H9 (cell line): ENCODE data around the gene DNAH12. TPM values are rescaled to one million over a fixed set of nuclear protein-coding genes. Genes with fewer than 3 reads are reported as not detected.

Source experiments
- DNase-seq: peaks from one replicate; pipeline ENCODE4 v3.0.0-alpha.2; 2017
- H2AFZ ChIP-seq: one replicate; pipeline ENCODE4 v1.6.1; 2013; ENCODE audit warnings: mild to moderate bottlenecking, low read length, control low read depth, moderate library complexity
- H2AK5ac ChIP-seq: 2 replicates; pipeline ENCODE4 v1.6.1; 2013; ENCODE audit warnings: low read length, control low read depth, mixed read lengths; ENCODE audit not compliant: insufficient read length
- H2BK120ac ChIP-seq: one replicate; pipeline ENCODE4 v1.6.1; 2013; ENCODE audit warnings: low read depth, mild to moderate bottlenecking, low read length, control low read depth, inconsistent platforms; ENCODE audit not compliant: poor library complexity, severe bottlenecking
- H2BK12ac ChIP-seq: 2 replicates; pipeline ENCODE4 v1.6.1; 2013; ENCODE audit warnings: low read length, control low read depth, mixed read lengths, low read depth; ENCODE audit not compliant: insufficient read length
- H2BK15ac ChIP-seq: 2 replicates; pipeline ENCODE4 v1.6.1; 2013; ENCODE audit warnings: low read depth, low read length, control low read depth
- H2BK20ac ChIP-seq: one replicate; pipeline ENCODE4 v1.6.1; 2013; ENCODE audit warnings: low read depth, mild to moderate bottlenecking, low read length, control low read depth, inconsistent platforms; ENCODE audit not compliant: poor library complexity, severe bottlenecking
- H2BK5ac ChIP-seq: 2 replicates; pipeline ENCODE4 v1.6.1; 2013; ENCODE audit warnings: low read length, control low read depth, mixed read lengths; ENCODE audit not compliant: insufficient read length
- H3K14ac ChIP-seq: 2 replicates; pipeline ENCODE4 v1.6.1; 2013; ENCODE audit warnings: low read length, control low read depth; ENCODE audit not compliant: insufficient read depth
- H3K18ac ChIP-seq: 2 replicates; pipeline ENCODE4 v1.6.1; 2013; ENCODE audit warnings: low read depth, mild to moderate bottlenecking, mixed read lengths, low read length, control low read depth; ENCODE audit not compliant: insufficient read length
- H3K23ac ChIP-seq: 2 replicates; pipeline ENCODE4 v1.6.1; 2013; ENCODE audit warnings: low read length, control low read depth, mixed read lengths, low read depth; ENCODE audit not compliant: insufficient read length
- H3K23me2 ChIP-seq: 2 replicates; pipeline ENCODE4 v1.6.1; 2013; ENCODE audit warnings: low read depth, mild to moderate bottlenecking, mixed read lengths, low read length, control low read depth; ENCODE audit not compliant: insufficient read length, poor library complexity, severe bottlenecking
- H3K27ac ChIP-seq: 2 replicates; pipeline ENCODE4 v1.5.1; 2013; ENCODE audit warnings: low read length, control low read depth, mixed read lengths, low read depth; ENCODE audit not compliant: insufficient read length
- H3K27me3 ChIP-seq: 2 replicates; pipeline ENCODE4 v1.6.1; 2013; ENCODE audit warnings: low read length, control low read depth, inconsistent platforms; ENCODE audit not compliant: insufficient read depth
- H3K4ac ChIP-seq: 2 replicates; pipeline ENCODE4 v1.6.1; 2013; ENCODE audit warnings: low read depth, mild to moderate bottlenecking, control low read depth, inconsistent platforms, low read length, moderate library complexity
- H3K4me1 ChIP-seq: 2 replicates; pipeline ENCODE4 v1.6.1; 2013; ENCODE audit warnings: low read length, control low read depth, inconsistent platforms; ENCODE audit not compliant: insufficient read depth
- H3K4me2 ChIP-seq: 2 replicates; pipeline ENCODE4 v1.6.1; 2013; ENCODE audit warnings: low read length, control low read depth, mixed read lengths; ENCODE audit not compliant: insufficient read length, insufficient read depth
- H3K56ac ChIP-seq: 2 replicates; pipeline ENCODE4 v1.6.1; 2013; ENCODE audit warnings: low read depth, mild to moderate bottlenecking, mixed read lengths, low read length, control low read depth; ENCODE audit not compliant: insufficient read length
- H3K79me1 ChIP-seq: 2 replicates; pipeline ENCODE4 v1.6.1; 2013; ENCODE audit warnings: low read depth, mild to moderate bottlenecking, moderate library complexity, low read length, control low read depth, inconsistent platforms; ENCODE audit not compliant: insufficient read depth, poor library complexity, severe bottlenecking
- H3K79me2 ChIP-seq: 2 replicates; pipeline ENCODE4 v1.6.1; 2013; ENCODE audit warnings: low read length, control low read depth, inconsistent platforms; ENCODE audit not compliant: insufficient read depth
- H3K9ac ChIP-seq: 2 replicates; pipeline ENCODE4 v1.6.1; 2013; ENCODE audit warnings: low read length, control low read depth, mixed read lengths; ENCODE audit not compliant: insufficient read length; ENCODE audit errors: extremely low read depth
- H3K9me3 ChIP-seq: one replicate; pipeline ENCODE4 v1.6.1; 2013; ENCODE audit warnings: low read depth, low read length, inconsistent platforms; ENCODE audit not compliant: control insufficient read depth
- H3T11ph ChIP-seq: one replicate; pipeline ENCODE4 v1.6.1; 2013; ENCODE audit warnings: mild to moderate bottlenecking, low read length, control low read depth, inconsistent platforms
- H4K20me1 ChIP-seq: one replicate; pipeline ENCODE4 v1.6.1; 2013; ENCODE audit not compliant: control insufficient read depth, insufficient read length, insufficient read depth
- H4K5ac ChIP-seq: 2 replicates; pipeline ENCODE4 v1.6.1; 2013; ENCODE audit warnings: low read depth, mild to moderate bottlenecking, mixed read lengths, low read length, control low read depth; ENCODE audit not compliant: insufficient read length
- H4K8ac ChIP-seq: replicated peaks from 2 replicates; pipeline ENCODE4 v1.6.1; 2013; ENCODE audit warnings: low read length, control low read depth, mixed read lengths, low read depth; ENCODE audit not compliant: insufficient read length
- H4K91ac ChIP-seq: 2 replicates; pipeline ENCODE4 v1.6.1; 2013; ENCODE audit warnings: low read depth, mild to moderate bottlenecking, moderate library complexity, mixed read lengths, low read length, control low read depth; ENCODE audit not compliant: insufficient read length
- H3K27ac Mint-ChIP-seq, 3 experiments: 2 replicates in 2 of 3; 3 replicates in 1 of 3; pipeline ENCODE4 v1.8.0; 2020 to 2021; ENCODE audit warnings: mixed read lengths in 3 of 3, mild to moderate bottlenecking in 1 of 3, moderate library complexity in 1 of 3
- H3K27me3 Mint-ChIP-seq: 2 replicates; pipeline ENCODE4 v1.8.0; 2021; ENCODE audit warnings: low read depth, mild to moderate bottlenecking, moderate library complexity, mixed read lengths
- H3K36me3 Mint-ChIP-seq, 3 experiments: 2 replicates in 2 of 3; 3 replicates in 1 of 3; pipeline ENCODE4 v1.8.0; 2020 to 2021; ENCODE audit warnings: low read depth in 3 of 3, mixed read lengths in 3 of 3; ENCODE audit not compliant: insufficient read depth in 1 of 3
- H3K4me1 Mint-ChIP-seq, 2 experiments: 2 replicates each; pipeline ENCODE4 v1.8.0; 2020; ENCODE audit warnings: mixed read lengths in 2 of 2
- H3K4me3 Mint-ChIP-seq, 2 experiments: 2 replicates in 1 of 2; 3 replicates in 1 of 2; pipeline ENCODE4 v1.8.0; 2020 to 2021; ENCODE audit warnings: mild to moderate bottlenecking in 2 of 2, mixed read lengths in 2 of 2, moderate library complexity in 1 of 2
- H3K9me3 Mint-ChIP-seq, 2 experiments: 2 replicates in 1 of 2; 3 replicates in 1 of 2; pipeline ENCODE4 v1.8.0; 2020; ENCODE audit warnings: mild to moderate bottlenecking in 2 of 2, mixed read lengths in 2 of 2, moderate library complexity in 1 of 2
- CTCF ChIP-seq: fragments of 200-600 bp; sonication (generic); conservative IDR thresholded peaks from 3 replicates; pipeline ENCODE4 v1.8.0; 2021; ENCODE audit warnings: antibody characterized with exemption, mild to moderate bottlenecking
- WGBS: extraction: QIAGEN DNeasy Blood & Tissue Kit; methylation state at CpG from one replicate; pipeline ENCODE4 v1.1.7; 2013; ENCODE audit warnings: missing lambda C conversion rate, low lambda C conversion rate, mixed read lengths; ENCODE audit not compliant: insufficient read length; ENCODE audit errors: extremely low coverage; 5-methylcytosine and 5-hydroxymethylcytosine counted together
- total RNA-seq: library from RNA; stranded (reverse); gene quantifications from 2 replicates; pipeline ENCODE4 v1.2.1, GENCODE V29; 2021

The DNAH12 gene
- total RNA-seq, 1 experiment from 2014 or later, result not detected

- no peaks in the 10 kb centered on the region for H3K79me2 ChIP-seq
- H2BK20ac ChIP-seq, result no peak overlapping the region
- no peak for TF ChIP-seq CTCF
- H3K79me1 ChIP-seq, result no peaks in the 10 kb centered on the region
- H3T11ph ChIP-seq, result no peak overlapping the region
- H3K23ac ChIP-seq, result no peak overlapping the region
- no peak overlapping the region for H4K5ac ChIP-seq
- H3K4me2 ChIP-seq, result no peak overlapping the region
- H2BK5ac ChIP-seq, result no peak overlapping the region
- H3K4me1 Mint-ChIP-seq, result no peaks in the 10 kb centered on the region
- no peaks in the 10 kb centered on the region for H3K9me3 Mint-ChIP-seq
- H2AK5ac ChIP-seq, result no peak overlapping the region
- H3K9me3 ChIP-seq, result no peaks in the 10 kb centered on the region
- no peak overlapping the region for H4K8ac ChIP-seq
- H2BK120ac ChIP-seq, result no peak overlapping the region
- H3K27me3 ChIP-seq, result no peaks in the 10 kb centered on the region
- no peak overlapping the region for H3K27ac Mint-ChIP-seq
- no peak overlapping the region for H3K4me3 Mint-ChIP-seq
- H3K9ac ChIP-seq, result no peak overlapping the region
- H3K56ac ChIP-seq, result no peak overlapping the region
- H2BK12ac ChIP-seq, result no peak overlapping the region
- no peaks in the 10 kb centered on the region for H4K20me1 ChIP-seq
- WGBS, result no CpG with 5 or more reads among the region's 1 CpG
- no peaks in the 10 kb centered on the region for H3K23me2 ChIP-seq
- no peak overlapping the region for H3K18ac ChIP-seq
- no peaks in the 10 kb centered on the region for H3K4me1 ChIP-seq
- no peak overlapping the region for H3K14ac ChIP-seq
- H3K27me3 Mint-ChIP-seq, result no peaks in the 10 kb centered on the region; the same call in 1 of the 2 replicates
- no peaks in the 10 kb centered on the region for H3K36me3 Mint-ChIP-seq
- H4K91ac ChIP-seq, result no peak overlapping the region
- no peak overlapping the region for H3K27ac ChIP-seq
- no peak for DNase-seq
- H2AFZ ChIP-seq, result no peak overlapping the region
- H3K4ac ChIP-seq, result no peak overlapping the region
- H2BK15ac ChIP-seq, result no peak overlapping the region
These were observed 38.2 kb downstream of the DNAH12 start for GRCh38 chr3:57505901-57506300.
